ENCODE data around the gene ODF2L. TPM values are rescaled to one million over a fixed set of nuclear protein-coding genes. Genes with fewer than 3 reads are reported as not detected.
"Not testable (repeated sequence)": the region's sequence is repeated elsewhere in the genome, so short reads cannot be mapped to it uniquely, and the experiment has no call there.

The ODF2L gene
- total RNA-seq, 1 donor = 44.5 TPM

- no peak for DNase-seq (ENCODE audit: low read depth)
Measured at GRCh38 chr1:86356247-86356646, 39.9 kb downstream of the ODF2L start.

GRCh38 chr1:86352086-86352485 lies 44.0 kb downstream of the ODF2L start:
- H3K4me3 ChIP-seq (ENCODE audit: low read depth, low read length) = no peak overlapping the region
- DNase-seq (ENCODE audit: low read depth) = peak; percentile 16
- TF ChIP-seq CTCF (IDR thresholded peaks at IDR 0.05; ENCODE audit: insufficient read depth, low read depth, low read length) = no peak

More at GRCh38 chr1:86356247-86356646, 39.9 kb downstream of the ODF2L start:
- no peak overlapping the region for H3K4me3 ChIP-seq (ENCODE audit: low read depth, low read length)
- peak; percentile 7 for TF ChIP-seq CTCF (IDR thresholded peaks at IDR 0.05; ENCODE audit: insufficient read depth, low read depth, low read length)

GRCh38 chr1:86350230-86350629 lies 45.9 kb downstream of the ODF2L start:
- H3K4me3 ChIP-seq (ENCODE audit: low read depth, low read length); DNase-seq (ENCODE audit: low read depth): not testable (repeated sequence)

- TF ChIP-seq CTCF (IDR thresholded peaks at IDR 0.05; ENCODE audit: insufficient read depth, low read depth, low read length) = no peak
- no peak for DNase-seq (ENCODE audit: low read depth)
- H3K4me3 ChIP-seq (ENCODE audit: low read depth, low read length) = no peak overlapping the region
Measured at GRCh38 chr1:86346388-86346787, 49.7 kb downstream of the ODF2L start.

GRCh38 chr1:86345042-86345441 lies 51.1 kb downstream of the ODF2L start:
- no peak overlapping the region for H3K4me3 ChIP-seq (ENCODE audit: low read depth, low read length)
- DNase-seq (ENCODE audit: low read depth) = no peak
- TF ChIP-seq CTCF (IDR thresholded peaks at IDR 0.05; ENCODE audit: insufficient read depth, low read depth, low read length) = no peak

GRCh38 chr1:86339906-86340305 lies 56.2 kb downstream of the ODF2L start:
- DNase-seq (ENCODE audit: low read depth) = no peak
- no peak overlapping the region for H3K4me3 ChIP-seq (ENCODE audit: low read depth, low read length)
- no peak for TF ChIP-seq CTCF (IDR thresholded peaks at IDR 0.05; ENCODE audit: insufficient read depth, low read depth, low read length)

- DNase-seq (ENCODE audit: low read depth) = peak; percentile 22
- TF ChIP-seq CTCF (IDR thresholded peaks at IDR 0.05; ENCODE audit: insufficient read depth, low read depth, low read length) = no peak
- no peak overlapping the region for H3K4me3 ChIP-seq (ENCODE audit: low read depth, low read length)
Measured at GRCh38 chr1:86339014-86339812, 56.9 kb downstream of the ODF2L start.

Data from fibroblast of villous mesenchyme (primary cell).